HG03103 (cell line): ENCODE results near the gene ADGRL3.

Experiments
- ATAC-seq: cut with Tn5 transposase; IDR thresholded peaks from one replicate; pipeline ENCODE4 v1.9.1; 2021; ENCODE audit warnings: low read depth; ENCODE audit not compliant: unreplicated experiment

The ADGRL3 gene

GRCh38 chr4:62023633-62024032 is 823.5 kb downstream of the ADGRL3 start:
- no peak for ATAC-seq

- ATAC-seq = no peak
Measured at GRCh38 chr4:62028745-62029144, 828.6 kb downstream of the ADGRL3 start.

DNA sequence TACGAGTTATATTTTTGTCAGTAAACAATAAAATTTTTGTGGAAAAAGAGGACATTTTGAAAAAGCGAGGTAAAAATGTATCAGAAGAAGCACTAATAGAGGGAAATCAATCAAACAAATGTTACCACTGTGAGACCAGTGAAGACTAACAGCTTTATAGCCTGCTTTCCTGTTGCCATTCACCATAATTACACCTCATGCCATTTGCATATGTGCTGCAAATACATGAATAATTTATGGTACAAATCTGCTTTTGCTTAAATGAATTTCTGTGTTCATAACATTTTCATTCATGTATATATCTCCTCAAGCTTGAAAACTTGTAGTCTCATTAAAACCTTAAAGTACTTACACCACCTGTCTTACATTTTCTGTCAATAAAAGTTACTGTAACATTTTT is 830.8 kb downstream of the ADGRL3 start:
- ATAC-seq = no peak

GRCh38 chr4:62037571-62037970 is 837.4 kb downstream of the ADGRL3 start:
- no peak for ATAC-seq

DNA sequence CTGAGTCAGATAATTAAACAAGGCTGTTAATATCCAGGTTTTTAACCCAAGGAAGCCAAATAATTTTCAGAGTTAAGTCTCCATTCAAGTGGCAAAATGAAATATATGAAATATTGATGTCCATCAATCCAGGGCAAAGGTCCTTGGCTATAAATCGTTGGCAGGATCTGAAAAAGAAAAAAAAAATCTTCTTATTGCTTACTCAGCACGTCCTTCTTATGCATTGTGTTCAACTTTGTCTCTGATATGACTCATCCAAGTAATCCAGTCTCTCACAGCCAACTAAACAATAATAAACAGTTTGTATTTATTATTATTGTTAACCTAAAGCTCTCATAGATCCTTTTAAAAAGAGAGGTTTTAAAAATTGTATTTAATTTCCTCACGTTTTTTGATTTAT is 851.2 kb downstream of the ADGRL3 start:
- ATAC-seq = no peak

- no peak for ATAC-seq
Measured at GRCh38 chr4:62053974-62054373, 853.8 kb downstream of the ADGRL3 start.

DNA sequence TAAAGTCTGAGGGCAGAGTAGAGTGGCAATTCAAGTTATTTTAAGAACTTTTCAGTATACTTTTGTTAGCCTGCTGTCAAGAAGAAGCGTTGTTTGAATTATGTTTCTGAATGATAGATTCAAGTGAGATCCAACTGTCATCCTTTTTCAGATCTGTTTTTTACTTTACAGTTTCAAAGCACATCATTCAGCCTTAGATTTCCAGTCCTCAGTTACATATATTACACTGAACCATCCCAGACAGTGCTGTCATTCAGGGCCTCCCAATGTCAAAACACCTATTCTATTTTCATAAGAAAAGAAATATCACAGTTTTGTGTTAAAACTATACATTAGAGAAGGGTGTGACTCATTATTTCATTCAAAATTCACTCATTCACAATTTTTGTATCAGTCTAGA is 856.9 kb downstream of the ADGRL3 start:
- no peak for ATAC-seq

DNA sequence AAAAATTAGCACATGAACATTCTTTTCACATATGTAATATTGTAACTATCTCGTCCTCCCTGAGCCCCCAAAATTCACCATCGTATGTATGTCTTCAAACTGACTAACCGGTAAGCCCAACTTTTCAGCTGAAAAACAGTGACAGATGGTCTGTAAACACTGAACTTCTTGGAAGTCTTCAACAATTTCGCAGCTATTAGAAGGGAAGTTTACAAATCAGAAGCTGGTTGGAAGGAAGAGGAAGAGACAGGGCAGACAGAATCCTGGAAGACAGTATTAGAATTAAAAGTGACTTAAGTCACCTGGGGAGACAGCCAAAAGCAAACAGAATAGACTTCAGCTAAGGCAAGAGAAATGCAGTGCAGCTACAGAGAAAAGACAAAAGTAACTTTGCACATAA is 858.4 kb downstream of the ADGRL3 start:
- ATAC-seq = no peak

DNA sequence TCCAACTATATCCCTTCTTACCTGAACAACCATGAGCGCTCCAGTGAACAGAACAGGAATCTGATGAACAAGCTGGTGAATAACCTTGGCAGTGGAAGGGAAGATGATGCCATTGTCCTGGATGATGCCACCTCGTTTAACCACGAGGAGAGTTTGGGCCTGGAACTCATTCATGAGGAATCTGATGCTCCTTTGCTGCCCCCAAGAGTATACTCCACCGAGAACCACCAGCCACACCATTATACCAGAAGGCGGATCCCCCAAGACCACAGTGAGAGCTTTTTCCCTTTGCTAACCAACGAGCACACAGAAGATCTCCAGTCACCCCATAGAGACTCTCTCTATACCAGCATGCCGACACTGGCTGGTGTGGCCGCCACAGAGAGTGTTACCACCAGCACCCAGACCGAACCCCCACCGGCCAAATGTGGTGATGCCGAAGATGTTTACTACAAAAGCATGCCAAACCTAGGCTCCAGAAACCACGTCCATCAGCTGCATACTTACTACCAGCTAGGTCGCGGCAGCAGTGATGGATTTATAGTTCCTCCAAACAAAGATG is 870.2 kb downstream of the ADGRL3 start:
- no peak for ATAC-seq

GRCh38 chr4:62075089-62075488 is 875.0 kb downstream of the ADGRL3 start:
- no peak for ATAC-seq

- ATAC-seq = no peak
Measured at GRCh38 chr4:62075521-62075920, 875.4 kb downstream of the ADGRL3 start.

GRCh38 chr4:62077406-62077805 is 877.3 kb downstream of the ADGRL3 start:
- no peak for ATAC-seq

- ATAC-seq = no peak
Measured at GRCh38 chr4:62080431-62080830, 880.3 kb downstream of the ADGRL3 start.

- no peak for ATAC-seq
Measured at GRCh38 chr4:62087706-62088105, 887.6 kb downstream of the ADGRL3 start.

DNA sequence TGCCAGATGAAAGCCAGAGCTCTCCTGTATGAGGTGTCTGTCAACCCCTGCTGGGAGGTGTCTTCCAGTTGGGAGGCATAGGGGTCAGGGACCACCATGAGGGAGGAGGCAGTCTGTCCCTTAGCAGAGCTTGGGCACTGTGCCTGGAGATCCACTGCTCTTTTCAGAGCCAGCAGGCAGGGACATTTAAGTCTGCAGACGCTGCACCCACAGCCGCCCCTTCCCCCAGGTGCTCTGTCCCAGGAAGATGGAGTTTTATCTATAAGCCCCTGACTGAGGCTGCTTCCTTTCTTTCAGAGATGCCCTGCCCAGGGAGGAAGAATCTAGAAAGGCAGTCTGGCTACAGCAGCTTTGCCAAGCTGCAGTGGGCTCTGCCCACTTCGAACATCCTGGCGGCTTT is 893.6 kb downstream of the ADGRL3 start:
- ATAC-seq = no peak

DNA sequence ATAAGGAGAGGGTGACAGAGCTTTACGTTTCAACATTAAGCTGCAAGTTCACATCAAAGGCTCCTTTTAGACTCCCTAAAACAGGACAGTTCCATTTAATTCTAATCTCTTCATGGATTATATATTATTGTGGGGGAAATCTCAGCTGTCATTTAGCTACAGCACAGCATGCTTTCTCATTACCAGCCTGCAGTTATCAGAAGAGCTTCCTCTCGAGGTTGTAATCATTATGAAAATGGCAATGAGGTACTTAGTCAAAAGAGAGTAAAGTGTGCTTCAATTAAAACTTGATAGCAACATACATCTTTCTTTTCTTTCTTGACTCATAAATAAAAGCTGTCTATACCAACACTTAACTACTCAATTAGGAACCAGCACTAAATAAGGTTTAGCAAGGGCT is 896.8 kb downstream of the ADGRL3 start:
- no peak for ATAC-seq

GRCh38 chr4:62115216-62115615 is 915.1 kb downstream of the ADGRL3 start:
- ATAC-seq = no peak

DNA sequence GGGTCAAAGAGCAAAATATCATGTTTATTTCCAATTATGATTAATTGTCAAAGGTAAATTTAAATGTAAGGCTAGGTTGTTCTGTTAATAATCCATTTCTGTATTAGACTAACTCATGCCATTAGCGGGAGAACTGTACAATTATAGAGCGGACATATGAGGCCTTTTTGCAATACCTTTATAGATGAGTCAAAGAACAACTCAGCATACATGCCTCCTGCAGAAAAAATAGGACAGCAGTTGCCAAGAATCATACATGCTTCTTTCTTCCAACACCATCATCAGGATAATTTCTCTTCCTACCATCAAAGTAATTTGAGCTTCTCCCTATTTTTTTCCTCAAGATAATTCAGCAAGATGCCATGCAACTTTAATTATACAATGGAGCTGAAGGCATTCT is 917.8 kb downstream of the ADGRL3 start:
- no peak for ATAC-seq

DNA sequence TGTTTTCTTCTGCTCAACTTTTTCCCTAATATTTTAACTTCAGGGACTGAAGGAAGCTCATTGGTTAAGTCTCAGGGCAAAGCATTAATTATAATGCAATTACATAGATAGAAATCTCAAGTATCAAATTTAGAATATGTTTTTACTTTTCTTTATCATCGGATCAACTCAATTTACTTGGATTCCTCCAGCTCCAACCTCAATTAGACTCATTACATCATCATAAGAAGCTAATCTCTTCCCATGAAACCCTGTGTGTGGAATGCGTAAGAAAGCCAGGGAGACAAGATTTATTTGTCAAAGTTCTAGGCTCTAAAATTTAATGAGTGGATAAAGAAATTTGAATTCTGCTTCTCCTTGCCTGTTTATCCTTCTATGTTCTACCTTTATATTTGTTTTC is 918.4 kb downstream of the ADGRL3 start:
- ATAC-seq = no peak

DNA sequence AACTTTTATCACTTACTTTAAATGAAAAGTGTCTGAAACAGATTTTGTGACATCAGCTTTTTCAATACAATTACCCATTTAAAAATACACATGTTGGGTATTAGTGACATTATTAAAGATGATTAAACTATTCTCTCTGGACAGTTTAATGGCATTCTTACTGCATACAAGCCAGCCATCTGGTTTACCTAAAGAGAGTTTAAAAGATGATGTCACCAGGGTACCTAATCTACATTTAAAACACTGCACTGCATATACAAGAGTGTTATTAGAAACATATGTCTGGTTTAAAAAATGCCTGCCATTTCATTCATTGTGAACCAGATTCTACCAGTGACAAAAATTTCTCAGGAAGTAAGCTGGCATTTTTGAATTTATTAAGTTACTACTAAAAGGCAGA is 919.1 kb downstream of the ADGRL3 start:
- no peak for ATAC-seq

GRCh38 chr4:62126064-62126732 is 926.1 kb downstream of the ADGRL3 start:
- no peak for ATAC-seq
